Fibroblast of the conjunctiva (primary cell): ENCODE measurements around the gene DNAI1.
A peak's percentile ranks its signal among the peaks of the same experiment; 100 is the strongest.
"Not testable (repeated sequence)": the region's sequence is repeated elsewhere in the genome, so short reads cannot be mapped to it uniquely, and the experiment has no call there.

Experiments
- DNase-seq: peaks from one replicate; pipeline ENCODE4 v3.0.0-alpha.2; 2010; ENCODE audit warnings: low read depth

Gene DNAI1

GRCh38 chr9:34513567-34514214, 55.1 kb downstream of the DNAI1 start:
- peak; percentile 18 for DNase-seq

DNA sequence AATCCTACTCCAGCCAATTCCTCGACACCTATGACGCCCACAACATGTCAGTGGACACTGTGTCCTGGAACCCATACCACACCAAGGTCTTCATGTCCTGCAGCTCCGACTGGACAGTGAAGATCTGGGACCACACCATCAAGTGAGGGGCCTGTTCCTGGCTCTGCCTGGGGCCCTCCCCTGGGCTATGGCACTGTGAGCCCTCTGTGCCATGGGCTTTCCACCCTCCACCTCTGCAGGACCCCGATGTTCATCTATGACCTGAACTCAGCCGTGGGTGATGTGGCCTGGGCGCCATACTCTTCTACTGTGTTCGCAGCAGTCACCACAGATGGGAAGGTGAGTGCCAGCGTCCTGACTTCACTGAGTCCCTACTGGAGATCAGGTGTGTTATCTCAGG, 55.8 kb downstream of the DNAI1 start:
- no peak for DNase-seq

- no peak for DNase-seq
Observed at GRCh38 chr9:34514816-34515215, 56.2 kb downstream of the DNAI1 start.

- no peak for DNase-seq
Observed at GRCh38 chr9:34515959-34516358, 57.4 kb downstream of the DNAI1 start.

GRCh38 chr9:34517185-34517584, 58.6 kb downstream of the DNAI1 start:
- DNase-seq = no peak

- no peak for DNase-seq
Observed at GRCh38 chr9:34518110-34518616, 59.6 kb downstream of the DNAI1 start.

GRCh38 chr9:34518896-34519295, 60.3 kb downstream of the DNAI1 start:
- DNase-seq = no peak

GRCh38 chr9:34519321-34520020, 60.9 kb downstream of the DNAI1 start:
- DNase-seq = no peak

GRCh38 chr9:34520096-34520495, 61.5 kb downstream of the DNAI1 start:
- DNase-seq = no peak

- DNase-seq = no peak
Observed at GRCh38 chr9:34520505-34521385, 62.1 kb downstream of the DNAI1 start.

DNA sequence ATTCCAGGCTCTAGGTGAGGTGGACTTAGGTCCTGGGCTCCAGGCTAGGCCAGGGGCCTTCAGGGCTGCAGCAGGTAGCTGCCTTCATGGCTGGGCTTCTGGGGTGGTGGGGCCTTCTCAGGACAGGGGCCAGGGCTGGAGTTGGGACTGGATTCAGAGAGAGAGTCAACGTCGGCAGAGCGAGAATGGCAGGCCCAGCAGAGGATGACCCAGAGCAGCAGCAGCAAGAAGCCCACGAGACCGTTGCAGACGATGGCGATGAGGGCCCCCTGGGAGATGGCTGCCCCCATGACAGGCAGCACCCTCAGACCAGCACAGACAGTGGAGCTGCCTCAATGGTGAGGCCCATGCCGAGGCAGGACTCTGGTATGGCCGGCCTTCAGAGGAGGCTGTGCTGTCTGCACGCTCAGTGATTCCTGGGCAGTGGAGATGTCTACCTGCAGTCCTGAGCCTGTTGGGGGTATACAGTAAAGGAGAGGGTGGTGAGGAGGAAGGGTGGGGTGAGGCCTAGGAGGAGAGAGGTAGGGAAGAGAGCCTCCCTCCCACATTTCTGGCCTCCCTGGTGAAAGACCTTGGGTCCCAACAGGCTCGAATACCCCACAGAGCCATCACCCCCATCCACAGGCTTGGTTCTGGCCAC, 62.9 kb downstream of the DNAI1 start:
- DNase-seq = no peak

GRCh38 chr9:34522091-34522887, 63.7 kb downstream of the DNAI1 start:
- no peak for DNase-seq

- peak; percentile 63 for DNase-seq
Observed at GRCh38 chr9:34522971-34523797, 64.6 kb downstream of the DNAI1 start, which contains the start of gene ENHO. Gene ENHO, minus strand, starts transcription at chr9:34522990. Its CDS starts 1,295 bp downstream, at chr9:34521695.

DNA sequence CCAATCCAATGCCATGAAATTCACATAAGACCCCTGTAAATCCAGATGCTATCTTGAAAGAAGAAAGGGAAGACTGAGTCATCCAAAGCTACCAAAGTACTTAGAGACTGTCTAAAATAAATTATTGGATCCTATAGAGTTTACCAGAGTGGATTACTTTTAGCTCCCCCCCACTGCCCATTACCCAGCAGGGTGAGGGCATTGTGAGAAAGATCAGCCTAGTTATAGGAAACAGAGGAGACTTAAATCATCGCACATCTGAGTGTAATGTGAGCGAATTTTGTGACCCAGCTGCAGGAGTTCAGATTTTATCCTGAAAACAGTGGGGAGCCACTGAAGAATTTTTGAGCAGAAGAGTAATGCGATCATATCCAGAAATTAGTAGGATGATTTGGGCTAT, 65.7 kb downstream of the DNAI1 start:
- DNase-seq = no peak

DNA sequence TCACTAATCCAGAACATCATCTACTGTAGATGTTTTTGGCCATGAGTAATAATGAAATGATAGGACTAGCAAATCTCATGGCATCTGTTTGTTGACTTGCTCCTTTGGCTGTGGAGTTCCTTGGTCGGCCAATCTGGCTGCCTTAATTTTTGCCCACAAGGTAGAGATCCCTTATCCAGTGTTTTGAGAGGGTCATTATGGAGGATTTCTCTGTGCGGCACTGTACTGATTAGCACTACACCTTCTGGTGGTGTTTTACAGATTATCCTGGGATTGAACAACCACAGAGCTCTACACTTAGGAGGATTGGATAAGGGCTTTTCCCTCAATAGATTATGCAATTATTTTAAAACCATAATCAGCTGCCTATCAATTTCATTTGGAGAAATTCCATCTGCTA, 67.4 kb downstream of the DNAI1 start:
- no peak for DNase-seq

DNA sequence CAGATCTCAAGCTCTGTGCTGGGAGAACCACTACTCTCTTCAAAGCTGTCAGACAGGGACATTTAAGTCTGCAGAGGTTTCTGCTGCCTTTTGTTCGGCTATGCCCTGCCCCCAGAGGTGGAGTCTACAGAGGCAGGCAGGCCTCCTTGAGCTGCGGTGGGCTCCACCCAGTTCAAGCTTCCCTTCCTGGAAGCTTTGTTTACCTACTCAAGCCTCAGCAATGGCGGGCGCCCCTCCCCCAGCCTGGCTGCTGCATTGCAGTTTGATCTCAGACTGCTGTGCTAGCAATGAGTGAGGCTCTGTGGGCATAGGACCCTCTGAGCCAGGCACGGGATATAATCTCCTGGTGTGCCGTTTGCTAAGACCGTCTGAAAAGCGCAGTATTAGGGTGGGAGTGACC, 73.4 kb downstream of the DNAI1 start:
- DNase-seq = not testable (repeated sequence)

GRCh38 chr9:34536685-34537084, 78.1 kb downstream of the DNAI1 start:
- no peak for DNase-seq

- no peak for DNase-seq
Observed at GRCh38 chr9:34540827-34541226, 82.2 kb downstream of the DNAI1 start.

DNA sequence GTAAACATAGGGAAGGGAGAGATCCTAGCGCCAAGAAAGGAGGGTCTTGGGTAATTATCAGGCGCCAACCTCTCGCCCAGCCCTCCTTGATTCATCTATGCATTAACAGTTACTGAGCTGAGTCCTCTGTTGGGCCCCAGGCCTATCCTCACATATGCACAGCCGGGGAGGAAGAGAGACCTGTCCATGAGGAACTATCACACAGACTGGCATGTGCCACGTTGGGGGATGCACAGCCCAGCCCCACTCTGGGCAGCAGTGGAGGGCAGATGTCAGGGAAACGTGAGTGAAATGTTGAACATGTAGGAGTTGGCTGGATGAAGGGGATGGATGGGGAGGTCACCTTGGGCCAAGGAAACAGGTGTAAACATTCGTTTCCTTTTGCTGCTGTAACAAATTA, 82.9 kb downstream of the DNAI1 start:
- DNase-seq = no peak

GRCh38 chr9:34544035-34544434, 85.4 kb downstream of the DNAI1 start:
- DNase-seq = no peak
